GM12874 (cell line): Measurements from ENCODE around the gene SPC24.

Source experiments
- TF ChIP-seq, protein P1 (sequence below): IDR thresholded peaks from 2 replicates; pipeline ENCODE4 v1.5.1; 2011; ENCODE audit warnings: low read depth, mild to moderate bottlenecking, control low read depth, low read length, moderate library complexity; ENCODE audit not compliant: insufficient read depth

The SPC24 gene

DNA sequence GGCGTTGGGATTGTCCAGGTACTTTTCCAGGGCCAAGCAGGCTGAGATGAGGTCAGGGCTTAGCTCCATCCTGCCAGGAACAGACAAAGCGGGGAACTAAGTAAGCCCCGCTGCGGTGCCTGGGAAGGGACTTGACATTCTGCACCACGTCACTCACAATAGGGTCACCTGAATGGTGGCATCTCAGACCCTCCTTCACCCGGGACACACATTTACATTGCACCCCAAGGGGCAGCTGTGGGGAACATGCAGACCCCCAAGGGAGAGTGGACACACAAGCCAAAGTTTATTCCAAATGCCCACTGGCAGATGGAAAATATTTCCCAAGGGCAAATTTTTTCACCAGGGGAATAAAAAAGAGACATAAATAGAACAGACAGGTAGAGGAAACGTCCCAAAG is 20.3 kb upstream of the SPC24 start:
- TF ChIP-seq, protein P1, sequence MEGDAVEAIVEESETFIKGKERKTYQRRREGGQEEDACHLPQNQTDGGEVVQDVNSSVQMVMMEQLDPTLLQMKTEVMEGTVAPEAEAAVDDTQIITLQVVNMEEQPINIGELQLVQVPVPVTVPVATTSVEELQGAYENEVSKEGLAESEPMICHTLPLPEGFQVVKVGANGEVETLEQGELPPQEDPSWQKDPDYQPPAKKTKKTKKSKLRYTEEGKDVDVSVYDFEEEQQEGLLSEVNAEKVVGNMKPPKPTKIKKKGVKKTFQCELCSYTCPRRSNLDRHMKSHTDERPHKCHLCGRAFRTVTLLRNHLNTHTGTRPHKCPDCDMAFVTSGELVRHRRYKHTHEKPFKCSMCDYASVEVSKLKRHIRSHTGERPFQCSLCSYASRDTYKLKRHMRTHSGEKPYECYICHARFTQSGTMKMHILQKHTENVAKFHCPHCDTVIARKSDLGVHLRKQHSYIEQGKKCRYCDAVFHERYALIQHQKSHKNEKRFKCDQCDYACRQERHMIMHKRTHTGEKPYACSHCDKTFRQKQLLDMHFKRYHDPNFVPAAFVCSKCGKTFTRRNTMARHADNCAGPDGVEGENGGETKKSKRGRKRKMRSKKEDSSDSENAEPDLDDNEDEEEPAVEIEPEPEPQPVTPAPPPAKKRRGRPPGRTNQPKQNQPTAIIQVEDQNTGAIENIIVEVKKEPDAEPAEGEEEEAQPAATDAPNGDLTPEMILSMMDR = no peak

DNA sequence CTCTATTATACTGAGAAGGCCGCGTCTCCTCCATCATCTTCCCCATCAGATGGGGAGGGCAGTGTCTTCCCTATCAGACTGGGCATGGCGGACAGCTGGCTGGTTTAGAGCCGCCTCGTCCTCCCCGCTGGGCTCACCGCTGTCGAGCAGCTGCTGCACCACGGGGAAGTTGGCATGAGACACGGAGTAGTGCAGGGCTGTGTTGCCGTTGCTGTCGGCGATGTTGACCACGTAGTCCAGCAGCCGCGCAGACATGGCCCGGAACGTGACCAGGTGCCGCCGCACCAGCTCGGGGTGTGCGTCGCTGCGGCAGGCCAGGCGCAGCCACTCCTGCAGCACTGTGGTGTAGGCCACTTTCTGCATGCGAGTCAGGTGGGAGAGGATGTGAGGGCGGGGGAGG is 18.8 kb upstream of the SPC24 start:
- TF ChIP-seq, protein P1 = no peak

DNA sequence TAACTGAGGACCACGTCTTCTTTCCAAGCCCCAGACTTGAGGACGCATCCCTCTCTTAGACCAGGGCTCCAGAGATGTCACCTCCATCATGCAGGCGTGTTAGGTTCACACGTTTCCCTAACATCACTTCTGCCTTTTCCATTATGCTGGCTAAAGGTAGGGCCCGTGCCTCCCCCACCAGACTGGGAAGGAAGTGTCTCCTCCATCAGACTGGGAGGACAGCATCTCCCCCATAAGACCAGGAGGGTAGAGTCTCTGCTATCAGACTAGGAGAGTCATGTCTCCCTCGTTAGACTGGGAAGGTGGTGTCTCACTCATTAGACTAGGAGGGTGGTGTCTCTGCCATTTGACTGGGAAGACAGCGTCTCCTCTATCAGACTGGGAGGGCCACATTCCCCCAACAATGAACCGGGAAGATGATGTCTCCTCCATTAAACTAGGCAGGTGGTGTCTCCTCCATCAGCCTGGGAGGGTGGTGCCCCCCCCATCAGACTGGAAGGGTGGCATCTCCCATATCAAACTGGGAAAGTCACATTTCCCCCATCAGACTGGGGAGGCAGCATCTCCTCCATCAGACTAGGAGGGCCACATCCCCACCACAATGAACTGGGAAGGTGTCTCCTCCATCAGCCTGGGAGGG is 18.1 kb upstream of the SPC24 start:
- TF ChIP-seq, protein P1 = no peak

DNA sequence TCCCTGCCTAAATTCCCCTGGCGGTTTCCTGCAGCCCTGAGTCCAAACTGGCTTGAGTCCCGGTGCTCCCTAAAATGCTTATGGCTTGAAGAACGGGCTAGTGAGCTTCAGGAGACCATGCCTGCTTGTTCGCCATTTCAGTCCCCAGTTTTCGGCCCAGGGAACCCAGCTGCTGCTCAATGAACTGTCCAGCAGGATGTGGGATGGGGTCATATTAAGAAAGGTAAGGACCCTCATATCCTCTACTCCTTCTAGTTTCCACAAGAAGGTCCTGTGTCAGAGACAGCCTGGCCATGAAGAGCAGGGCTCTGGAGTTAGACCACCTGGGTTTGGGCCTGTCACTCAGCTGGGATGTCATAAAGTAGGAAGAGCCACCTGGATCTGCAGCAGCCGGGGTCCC is 17.0 kb upstream of the SPC24 start:
- TF ChIP-seq, protein P1 = no peak

DNA sequence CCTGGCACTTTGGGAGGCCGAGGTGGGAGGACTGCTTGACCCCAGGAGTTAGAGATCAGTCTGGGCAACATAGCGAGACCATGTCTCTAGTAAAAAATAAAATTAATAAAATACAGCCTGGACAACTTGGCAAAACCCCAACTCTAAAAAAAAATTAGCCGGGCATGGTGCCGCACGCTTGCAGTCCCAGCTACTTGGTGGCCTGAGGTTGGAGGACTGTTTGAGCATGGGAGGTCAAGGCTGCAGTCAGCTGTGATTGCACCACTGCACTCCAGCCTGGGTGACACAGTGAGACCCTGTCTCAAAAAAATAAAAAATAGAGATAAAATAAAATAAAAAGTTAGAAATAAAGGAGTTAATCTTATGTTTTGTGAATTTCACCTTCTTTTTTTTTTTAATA is 15.6 kb upstream of the SPC24 start:
- TF ChIP-seq, protein P1 = no peak

DNA sequence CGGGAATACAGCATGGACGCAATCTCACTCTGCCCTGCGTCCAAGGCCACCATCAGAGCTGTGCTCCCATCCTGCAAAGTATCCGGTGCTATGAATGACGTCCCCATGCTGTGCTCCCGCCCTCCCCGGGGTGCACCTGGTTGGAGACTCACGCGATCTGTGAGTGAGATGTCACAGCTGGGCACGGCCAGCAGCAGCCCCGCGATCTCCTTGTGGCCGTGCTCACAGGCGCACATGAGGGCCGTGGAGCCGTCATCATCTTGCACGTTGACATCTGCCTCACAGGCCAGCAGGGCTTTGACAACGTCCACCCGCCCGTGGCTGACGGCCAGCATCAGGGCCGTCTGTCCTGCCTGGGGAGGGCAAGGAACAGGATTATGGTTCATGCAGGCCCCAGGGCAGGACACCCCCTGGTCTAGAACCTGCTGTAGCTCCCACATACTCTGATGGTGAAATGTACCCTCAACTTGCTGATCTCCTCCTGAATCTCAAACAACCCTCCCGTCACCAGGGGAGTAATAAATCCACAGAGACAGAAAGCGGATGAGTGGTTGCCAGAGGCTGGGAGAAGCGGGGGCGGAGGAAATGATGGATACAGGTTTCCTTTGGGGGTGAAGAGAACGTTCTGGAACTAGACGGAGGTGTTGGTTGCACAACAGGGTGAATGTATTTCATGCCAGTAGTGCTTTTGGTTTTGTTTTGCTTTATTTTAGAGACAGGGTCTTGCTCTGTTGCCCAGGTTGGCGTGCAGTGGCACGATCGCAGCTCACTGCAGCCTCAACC is 14.5 kb upstream of the SPC24 start:
- TF ChIP-seq, protein P1 = no peak

DNA sequence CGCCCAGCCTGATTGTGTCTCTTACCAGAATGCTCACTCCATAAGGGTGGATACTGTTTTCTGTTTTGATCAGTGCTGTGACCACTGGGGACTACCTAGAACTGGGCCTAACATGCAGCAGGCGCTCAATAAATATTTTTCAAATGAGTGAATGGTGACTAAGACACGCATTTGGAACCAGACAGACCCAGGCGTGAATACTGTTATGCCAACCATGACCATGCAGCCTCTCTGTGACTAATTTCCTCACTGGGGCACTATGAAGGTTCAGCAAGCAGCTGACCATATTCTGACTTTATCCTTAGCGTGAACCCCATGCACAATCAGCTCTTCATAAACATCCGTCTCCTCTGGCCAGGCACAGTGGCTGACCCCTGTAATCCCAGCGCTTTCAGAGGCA is 13.0 kb upstream of the SPC24 start:
- TF ChIP-seq, protein P1 = no peak
